ENCODE measurements around the gene C1S. TPM values are rescaled to one million over a fixed set of nuclear protein-coding genes. Genes with fewer than 3 reads are reported as not detected.

The C1S gene
- polyA plus RNA-seq, 1 experiment, result 458 TPM

DNA sequence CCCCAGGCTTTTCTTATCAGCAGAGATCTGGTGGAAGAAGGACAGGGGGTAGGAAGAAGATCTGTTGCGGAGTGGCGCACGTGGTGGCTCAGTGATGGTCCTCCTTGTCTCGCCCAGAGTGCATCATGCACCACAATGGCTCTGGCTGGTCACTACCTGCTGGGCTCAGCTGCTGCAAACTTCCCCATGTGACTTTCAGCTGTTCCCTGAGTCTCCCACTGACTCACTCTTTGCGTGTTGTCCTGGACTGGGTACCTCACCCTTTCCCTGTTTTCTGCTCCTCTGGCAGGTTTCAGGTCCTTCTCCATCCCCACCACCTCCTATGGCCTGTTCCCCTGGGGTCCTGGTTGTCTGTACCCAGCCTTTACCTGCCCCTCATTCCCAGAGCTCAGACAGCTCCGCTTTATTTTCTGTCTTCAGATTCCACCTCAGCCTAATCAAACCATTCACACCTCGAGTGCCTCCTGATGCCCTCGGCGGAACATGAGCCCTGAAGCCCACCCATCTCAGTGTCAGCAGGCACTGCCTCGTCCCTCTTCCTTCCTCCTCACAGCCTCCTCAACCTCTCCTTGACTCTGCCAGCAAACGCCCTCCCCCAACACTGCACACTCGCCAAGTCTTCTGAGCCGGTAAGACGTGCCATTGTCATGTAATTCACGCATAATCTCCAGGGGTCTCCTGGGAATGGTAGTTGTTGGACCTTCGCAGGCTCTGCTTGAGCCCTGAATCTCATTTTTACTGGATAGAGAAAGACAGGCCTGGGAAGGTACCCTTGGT is 29.9 kb downstream of the C1S start:
- no peaks in the 10 kb centered on the region; the same call in 1 of the 2 replicates for H3K9me3 ChIP-seq (ENCODE audit: control insufficient read depth, insufficient read depth, low read length)
- no peak overlapping the region for H3K27ac ChIP-seq (ENCODE audit: low read depth, low read length)
- ChIA-PET CTCF (interaction anchor here (0.7 to 3.4 kb wide), 2 partner anchors 19 to 30 kb away, joined by 3 to 18 read pairs; partner anchors contain the start of gene C1S), POLR2A (interaction anchor here (0.6 to 1.0 kb wide), 3 partner anchors 11 to 19 kb away, joined by 3 to 10 read pairs (median 4); no protein-coding TSS in a partner anchor)
- DNase-seq (ENCODE audit: low read depth, low spot score), result no peak
- H3K4me3 ChIP-seq (ENCODE audit: low read depth, low read length), result peak overlapping the region; percentile 86
- no peaks in the 10 kb centered on the region for H3K27me3 ChIP-seq (ENCODE audit: control insufficient read depth, insufficient read depth, low read length)
- TF ChIP-seq, protein P1, sequence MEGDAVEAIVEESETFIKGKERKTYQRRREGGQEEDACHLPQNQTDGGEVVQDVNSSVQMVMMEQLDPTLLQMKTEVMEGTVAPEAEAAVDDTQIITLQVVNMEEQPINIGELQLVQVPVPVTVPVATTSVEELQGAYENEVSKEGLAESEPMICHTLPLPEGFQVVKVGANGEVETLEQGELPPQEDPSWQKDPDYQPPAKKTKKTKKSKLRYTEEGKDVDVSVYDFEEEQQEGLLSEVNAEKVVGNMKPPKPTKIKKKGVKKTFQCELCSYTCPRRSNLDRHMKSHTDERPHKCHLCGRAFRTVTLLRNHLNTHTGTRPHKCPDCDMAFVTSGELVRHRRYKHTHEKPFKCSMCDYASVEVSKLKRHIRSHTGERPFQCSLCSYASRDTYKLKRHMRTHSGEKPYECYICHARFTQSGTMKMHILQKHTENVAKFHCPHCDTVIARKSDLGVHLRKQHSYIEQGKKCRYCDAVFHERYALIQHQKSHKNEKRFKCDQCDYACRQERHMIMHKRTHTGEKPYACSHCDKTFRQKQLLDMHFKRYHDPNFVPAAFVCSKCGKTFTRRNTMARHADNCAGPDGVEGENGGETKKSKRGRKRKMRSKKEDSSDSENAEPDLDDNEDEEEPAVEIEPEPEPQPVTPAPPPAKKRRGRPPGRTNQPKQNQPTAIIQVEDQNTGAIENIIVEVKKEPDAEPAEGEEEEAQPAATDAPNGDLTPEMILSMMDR (IDR thresholded peaks at IDR 0.05; ENCODE audit: low read depth, low read length), result no peak

DNA sequence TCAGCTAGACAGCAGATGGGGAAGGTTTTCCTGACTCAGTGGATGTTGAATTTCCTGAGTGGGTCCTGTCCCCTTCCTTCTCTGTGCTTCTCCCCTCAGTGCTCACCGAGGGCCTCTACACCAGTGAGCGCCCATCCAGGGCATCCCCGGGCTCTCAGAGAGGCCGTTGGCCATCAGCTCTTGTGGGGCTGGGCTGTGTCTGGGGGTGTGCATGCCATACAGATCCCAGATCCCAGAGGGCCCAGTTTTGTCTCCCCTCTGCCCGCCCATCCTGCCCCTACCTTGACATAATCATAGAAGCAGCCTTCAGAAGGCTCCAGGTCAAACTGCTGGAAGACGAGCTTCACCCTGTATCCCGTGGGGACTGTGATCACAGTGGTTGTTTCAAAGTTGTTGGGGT is 30.7 kb downstream of the C1S start:
- H3K27ac ChIP-seq (ENCODE audit: low read depth, low read length), result no peak overlapping the region
- DNase-seq (ENCODE audit: low read depth, low spot score), result no peak
- no peaks in the 10 kb centered on the region for H3K9me3 ChIP-seq (ENCODE audit: control insufficient read depth, insufficient read depth, low read length)
- ChIA-PET CTCF (interaction anchor here (0.7 to 3.4 kb wide), 2 partner anchors 30 to 167 kb away, joined by 3 to 18 read pairs; partner anchors contain the start of gene C1S), POLR2A (interaction anchor here (0.6 to 1.0 kb wide), 3 partner anchors 13 to 286 kb away, joined by 3 to 10 read pairs (median 4); no protein-coding TSS in a partner anchor)
- H3K27me3 ChIP-seq (ENCODE audit: control insufficient read depth, insufficient read depth, low read length), result no peaks in the 10 kb centered on the region
- TF ChIP-seq, protein P1 (IDR thresholded peaks at IDR 0.05; ENCODE audit: low read depth, low read length), result no peak
- H3K4me3 ChIP-seq (ENCODE audit: low read depth, low read length), result peak overlapping the region; percentile 86

DNA sequence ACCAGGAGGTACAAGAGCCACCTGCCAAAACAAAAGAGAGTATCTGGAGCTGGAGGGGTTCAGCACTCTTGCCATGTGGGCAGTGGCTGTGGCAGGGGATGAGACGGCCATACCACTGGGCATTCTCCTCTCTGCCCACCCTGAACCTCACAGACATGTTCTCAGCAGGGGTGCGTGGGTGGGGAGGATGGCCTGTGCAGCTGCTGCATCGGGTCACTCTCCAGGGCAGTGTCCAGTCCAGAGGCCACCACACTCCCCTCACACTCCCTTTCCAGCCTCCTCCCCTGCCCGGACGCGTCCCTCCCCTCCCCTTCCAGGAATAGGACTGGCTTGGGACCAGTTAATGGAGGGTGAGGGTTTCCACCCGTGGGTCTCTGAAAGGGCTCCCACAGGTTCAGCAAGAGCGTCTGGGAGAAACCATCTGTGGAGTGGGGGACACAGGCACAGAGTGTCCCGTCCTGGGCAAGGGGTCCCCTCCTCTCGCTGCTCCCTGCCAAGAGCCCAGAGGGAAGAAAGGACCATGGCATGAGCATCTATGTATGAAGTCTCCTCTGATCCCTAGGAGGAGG is 31.2 kb downstream of the C1S start:
- TF ChIP-seq, protein P1 (IDR thresholded peaks at IDR 0.05; ENCODE audit: low read depth, low read length), result no peak
- POLR2A ChIA-PET, result interaction anchor here (0.6 to 1.0 kb wide), 3 partner anchors 13 to 287 kb away, joined by 3 to 5 read pairs (median 4); no protein-coding TSS in a partner anchor
- no peaks in the 10 kb centered on the region for H3K9me3 ChIP-seq (ENCODE audit: control insufficient read depth, insufficient read depth, low read length)
- no peak for DNase-seq (ENCODE audit: low read depth, low spot score)
- CTCF ChIA-PET, result interaction anchor here (0.7 to 3.4 kb wide), 8 partner anchors 10 to 168 kb away, joined by 3 to 21 read pairs (median 8); partner anchors contain the start of genes C1RL and C1S
- peak overlapping the region; percentile 86 for H3K4me3 ChIP-seq (ENCODE audit: low read depth, low read length)
- H3K27me3 ChIP-seq (ENCODE audit: control insufficient read depth, insufficient read depth, low read length), result no peaks in the 10 kb centered on the region
- peak overlapping the region; percentile 62 for H3K27ac ChIP-seq (ENCODE audit: low read depth, low read length)

DNA sequence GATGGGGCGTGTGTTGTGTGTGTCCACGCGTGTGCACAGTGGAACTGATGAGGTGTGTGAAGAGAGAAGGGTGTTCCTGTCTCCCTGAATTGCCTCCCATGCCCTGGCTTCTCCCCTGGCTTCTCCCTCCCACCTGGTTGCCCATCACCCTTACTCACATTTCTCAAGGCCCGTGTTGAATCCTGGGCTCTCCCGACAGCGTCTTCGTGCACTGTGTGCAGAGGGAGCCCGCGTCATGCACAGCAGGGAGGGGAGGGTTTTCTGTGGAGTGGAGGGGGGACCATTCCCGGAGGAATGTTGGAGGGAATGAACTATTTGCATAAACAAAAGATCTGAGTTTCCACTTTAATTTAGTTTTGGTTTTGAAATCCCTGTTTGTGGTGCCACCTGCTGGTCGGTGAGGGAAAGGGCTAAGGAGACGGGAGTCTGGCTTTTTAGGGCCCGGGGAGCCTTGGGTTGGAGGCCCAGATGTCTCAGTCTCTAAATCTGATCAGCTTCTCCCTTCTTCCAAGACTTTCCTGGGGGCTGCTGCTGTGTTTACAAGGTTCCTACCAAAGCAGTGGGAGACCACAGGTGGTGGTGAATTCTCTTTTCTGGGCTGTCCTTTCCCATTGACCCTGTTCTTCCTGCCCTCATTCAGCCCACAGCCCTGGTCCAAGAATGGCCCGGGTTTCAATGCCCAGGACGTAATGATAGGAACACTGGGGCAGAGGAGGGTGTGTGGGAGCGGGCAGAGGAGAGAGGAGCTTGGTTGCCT is 31.9 kb downstream of the C1S start, which contains the start of gene C1R:
C1R (minus strand) TSS at position 217 of the 757 bp plus-strand sequence; CDS start at position 160, 57 bp downstream.
- DNase-seq (ENCODE audit: low read depth, low spot score), result peak; percentile 85
- TF ChIP-seq, protein P1 (IDR thresholded peaks at IDR 0.05; ENCODE audit: low read depth, low read length), result peak; percentile 90
- ChIA-PET POLR2A (interaction anchor here (0.7 kb wide), 1 partner anchor 13 kb away, joined by 5 read pairs; no protein-coding TSS in a partner anchor), CTCF (interaction anchor here (0.8 to 2.7 kb wide), 11 partner anchors 10 to 148 kb away, joined by 3 to 21 read pairs (median 7); partner anchors contain the start of genes C1RL and C1S)
- peak within 1 kb of the TSS; percentile 62 for H3K27ac ChIP-seq (ENCODE audit: low read depth, low read length)
- H3K27me3 ChIP-seq (ENCODE audit: control insufficient read depth, insufficient read depth, low read length), result no peaks in the 10 kb centered on the region
- H3K4me3 ChIP-seq (ENCODE audit: low read depth, low read length), result peak within 1 kb of the TSS; percentile 86
- H3K9me3 ChIP-seq (ENCODE audit: control insufficient read depth, insufficient read depth, low read length), result no peaks in the 10 kb centered on the region
